OCI-LY1 (cell line): ENCODE measurements around the gene BLMH.

Experiments used
- H2AFZ ChIP-seq: fragments of 200-600 bp; sonication (generic), shearing (Covaris generic); 2 replicates; pipeline ENCODE4 v1.6.0; 2014; ENCODE audit warnings: antibody characterized with exemption, mild to moderate bottlenecking, low read length
- H3F3A ChIP-seq: fragments of 200-600 bp; sonication (generic), shearing (Covaris generic); 2 replicates; pipeline ENCODE4 v1.6.0; 2014; ENCODE audit warnings: mild to moderate bottlenecking, antibody characterized with exemption, low read length, moderate library complexity; ENCODE audit not compliant: insufficient read depth
- H3K27ac ChIP-seq: fragments of 200-600 bp; sonication (generic); 2 replicates; pipeline ENCODE4 v1.5.1; 2014; ENCODE audit warnings: low read length, mixed run types, mild to moderate bottlenecking, low read depth; ENCODE audit not compliant: poor library complexity, severe bottlenecking
- H3K27me3 ChIP-seq: fragments of 200-600 bp; sonication (generic); 2 replicates; pipeline ENCODE4 v1.6.0; 2014; ENCODE audit warnings: antibody characterized with exemption, mild to moderate bottlenecking, low read length, moderate library complexity; ENCODE audit not compliant: insufficient read depth
- H3K36me3 ChIP-seq: fragments of 200-600 bp; sonication (generic); 2 replicates; pipeline ENCODE4 v1.6.1; 2014; ENCODE audit warnings: mild to moderate bottlenecking, antibody characterized with exemption, low read length, moderate library complexity, mixed read lengths; ENCODE audit not compliant: insufficient read depth
- H3K4me1 ChIP-seq: fragments of 200-600 bp; sonication (generic); 2 replicates; pipeline ENCODE4 v1.5.1; 2014; ENCODE audit warnings: mild to moderate bottlenecking, low read length, moderate library complexity; ENCODE audit not compliant: insufficient read depth, severe bottlenecking
- H3K4me2 ChIP-seq: fragments of 200-600 bp; sonication (generic), shearing (Covaris generic); 2 replicates; pipeline ENCODE4 v1.6.1; 2014; ENCODE audit warnings: low read length
- H3K4me3 ChIP-seq: fragments of 200-600 bp; sonication (generic); 2 replicates; pipeline ENCODE4 v1.5.1; 2014; ENCODE audit warnings: low read length, low read depth, mild to moderate bottlenecking, mixed read lengths; ENCODE audit not compliant: poor library complexity, severe bottlenecking
- H3K79me2 ChIP-seq: fragments of 200-600 bp; shearing (Covaris generic); 2 replicates; pipeline ENCODE4 v1.6.1; 2016; ENCODE audit warnings: mixed run types, low read length, mixed read lengths; ENCODE audit not compliant: insufficient read depth
- H3K9ac ChIP-seq: fragments of 200-600 bp; sonication (generic), shearing (Covaris generic); 2 replicates; pipeline ENCODE4 v1.6.1; 2014; ENCODE audit warnings: mild to moderate bottlenecking, low read length, mixed read lengths
- H3K9me2 ChIP-seq: fragments of 200-600 bp; sonication (generic), shearing (Covaris generic); 2 replicates; pipeline ENCODE4 v1.6.1; 2014; ENCODE audit warnings: low read depth, mild to moderate bottlenecking, low read length, mixed read lengths
- H3K9me3 ChIP-seq: fragments of 200-600 bp; shearing (Covaris generic); 2 replicates; pipeline ENCODE4 v1.6.1; 2014; ENCODE audit warnings: low read length, mixed read lengths
- H4K20me1 ChIP-seq: fragments of 200-600 bp; sonication (generic), shearing (Covaris generic); 2 replicates; pipeline ENCODE4 v1.6.0; 2016; ENCODE audit warnings: mild to moderate bottlenecking, low read length; ENCODE audit not compliant: insufficient read depth
- EZH2 ChIP-seq: fragments of 200-600 bp; sonication (generic), shearing (Covaris generic); IDR thresholded peaks from 2 replicates; pipeline ENCODE4 v1.8.0; 2017; ENCODE audit warnings: borderline replicate concordance, mixed run types, mild to moderate bottlenecking, antibody characterized with exemption, low read length, moderate library complexity, mixed read lengths
- TF ChIP-seq, protein P1 (sequence below): fragments of 200-600 bp; sonication (generic), shearing (Covaris generic); IDR thresholded peaks from 2 replicates; pipeline ENCODE4 v1.5.1; 2017; ENCODE audit warnings: mild to moderate bottlenecking, antibody characterized with exemption, low read length, moderate library complexity, mixed read lengths

The BLMH gene

DNA sequence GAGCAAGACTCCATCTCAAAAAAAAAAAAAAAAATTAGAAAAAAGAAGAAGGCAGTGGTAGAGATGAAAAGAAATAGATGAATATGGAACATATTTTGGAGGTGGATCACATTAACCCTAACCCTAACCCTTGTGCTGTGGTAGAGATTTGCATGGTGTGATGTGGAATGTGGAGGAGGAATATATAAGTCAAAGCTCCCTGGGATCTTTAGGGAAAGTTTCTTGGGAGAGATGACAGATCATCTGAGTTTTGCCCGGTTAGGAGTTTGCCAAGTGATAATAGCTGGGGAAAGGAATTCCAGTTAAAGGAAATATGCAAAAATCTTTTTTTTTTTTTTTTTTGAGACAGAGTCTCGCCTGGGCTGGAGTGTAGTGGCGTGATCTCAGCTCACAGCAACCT is 13.0 kb upstream of the BLMH start:
- Histone ChIP-seq H3K9me3 (no peaks in the 10 kb centered on the region), H3K79me2 (no peaks in the 10 kb centered on the region), H3F3A (no peaks in the 10 kb centered on the region), H3K27ac (no peak overlapping the region), H2AFZ (no peak overlapping the region), H3K36me3 (no peaks in the 10 kb centered on the region), H4K20me1 (no peaks in the 10 kb centered on the region), H3K9me2 (no peaks in the 10 kb centered on the region), H3K9ac (no peak overlapping the region), H3K4me3 (no peak overlapping the region), H3K4me2 (no peak overlapping the region), H3K4me1 (peaks cover 18% of the 10 kb centered on the region), H3K27me3 (no peaks in the 10 kb centered on the region)
- TF ChIP-seq, protein P1, sequence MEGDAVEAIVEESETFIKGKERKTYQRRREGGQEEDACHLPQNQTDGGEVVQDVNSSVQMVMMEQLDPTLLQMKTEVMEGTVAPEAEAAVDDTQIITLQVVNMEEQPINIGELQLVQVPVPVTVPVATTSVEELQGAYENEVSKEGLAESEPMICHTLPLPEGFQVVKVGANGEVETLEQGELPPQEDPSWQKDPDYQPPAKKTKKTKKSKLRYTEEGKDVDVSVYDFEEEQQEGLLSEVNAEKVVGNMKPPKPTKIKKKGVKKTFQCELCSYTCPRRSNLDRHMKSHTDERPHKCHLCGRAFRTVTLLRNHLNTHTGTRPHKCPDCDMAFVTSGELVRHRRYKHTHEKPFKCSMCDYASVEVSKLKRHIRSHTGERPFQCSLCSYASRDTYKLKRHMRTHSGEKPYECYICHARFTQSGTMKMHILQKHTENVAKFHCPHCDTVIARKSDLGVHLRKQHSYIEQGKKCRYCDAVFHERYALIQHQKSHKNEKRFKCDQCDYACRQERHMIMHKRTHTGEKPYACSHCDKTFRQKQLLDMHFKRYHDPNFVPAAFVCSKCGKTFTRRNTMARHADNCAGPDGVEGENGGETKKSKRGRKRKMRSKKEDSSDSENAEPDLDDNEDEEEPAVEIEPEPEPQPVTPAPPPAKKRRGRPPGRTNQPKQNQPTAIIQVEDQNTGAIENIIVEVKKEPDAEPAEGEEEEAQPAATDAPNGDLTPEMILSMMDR = no peak
- TF ChIP-seq EZH2 = no peak

DNA sequence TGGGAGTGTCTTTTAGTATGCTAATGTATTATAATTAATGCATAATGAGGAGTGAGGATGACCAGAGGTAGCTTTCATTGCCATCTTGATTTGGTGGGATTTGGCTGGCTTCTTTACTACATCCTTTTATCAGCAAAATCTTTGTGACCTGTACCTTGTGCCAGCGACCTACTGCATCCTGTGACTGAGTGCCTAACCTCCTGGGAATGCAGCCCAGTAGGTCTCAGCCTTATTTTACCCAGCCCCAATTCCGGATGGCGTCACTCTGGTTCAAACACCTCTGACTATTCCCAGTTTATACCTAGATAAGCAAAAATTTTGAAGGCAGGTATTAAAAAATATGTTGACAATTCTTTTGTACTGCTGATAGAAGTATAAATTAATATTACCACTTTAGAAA is 10.5 kb upstream of the BLMH start:
- H3K27me3 ChIP-seq = no peaks in the 10 kb centered on the region
- H3K4me1 ChIP-seq = peaks cover 18% of the 10 kb centered on the region
- no peaks in the 10 kb centered on the region for H3K9me2 ChIP-seq
- H3K79me2 ChIP-seq = no peaks in the 10 kb centered on the region
- no peaks in the 10 kb centered on the region for H3K36me3 ChIP-seq
- no peak overlapping the region for H2AFZ ChIP-seq
- no peak overlapping the region for H3K9ac ChIP-seq
- H4K20me1 ChIP-seq = no peaks in the 10 kb centered on the region
- no peak overlapping the region for H3K4me2 ChIP-seq
- TF ChIP-seq, protein P1 = no peak
- TF ChIP-seq EZH2 = no peak
- peaks cover 8% of the 10 kb centered on the region for H3K9me3 ChIP-seq
- no peaks in the 10 kb centered on the region for H3F3A ChIP-seq
- no peak overlapping the region for H3K27ac ChIP-seq
- H3K4me3 ChIP-seq = no peak overlapping the region

DNA sequence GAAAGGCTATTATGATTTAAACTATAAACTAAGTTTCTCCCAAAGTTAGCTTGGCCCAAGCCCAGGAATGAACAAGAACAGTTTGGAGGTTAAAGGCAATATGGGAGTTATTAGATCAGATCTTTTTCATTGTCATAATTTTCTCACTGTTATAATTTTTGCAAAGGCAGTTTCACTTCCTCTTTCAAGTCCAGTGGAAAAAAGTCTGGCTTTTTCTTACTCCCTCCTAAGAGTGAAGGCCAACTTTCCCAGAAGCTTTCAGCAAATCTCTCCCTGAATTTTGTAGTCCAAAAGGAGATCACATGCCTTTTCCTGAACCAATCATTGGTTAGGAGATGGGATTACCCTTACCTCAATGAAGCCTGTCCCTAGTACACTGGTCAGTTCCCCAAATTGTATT is 9.1 kb upstream of the BLMH start:
- H3K9me3 ChIP-seq = peaks cover 11% of the 10 kb centered on the region
- no peaks in the 10 kb centered on the region for H3K79me2 ChIP-seq
- no peaks in the 10 kb centered on the region for H3K36me3 ChIP-seq
- H3K4me2 ChIP-seq = peak overlapping the region; percentile 28; the same call in 1 of the 2 replicates
- H3K4me1 ChIP-seq = peaks cover 18% of the 10 kb centered on the region
- H2AFZ ChIP-seq = no peak overlapping the region
- H3K4me3 ChIP-seq = no peak overlapping the region
- peak overlapping the region; percentile 28; the same call in 1 of the 2 replicates for H3K9ac ChIP-seq
- no peaks in the 10 kb centered on the region for H3K9me2 ChIP-seq
- H4K20me1 ChIP-seq = no peaks in the 10 kb centered on the region
- no peaks in the 10 kb centered on the region for H3F3A ChIP-seq
- TF ChIP-seq, protein P1 = no peak
- TF ChIP-seq EZH2 = no peak
- H3K27ac ChIP-seq = peak overlapping the region; percentile 44
- H3K27me3 ChIP-seq = no peaks in the 10 kb centered on the region
